ENCODE data around the gene KBTBD3. TPM values are rescaled to one million over a fixed set of nuclear protein-coding genes. Genes with fewer than 3 reads are reported as not detected.

KBTBD3 gene
- polyA plus RNA-seq, 2 of the 4 experiments (the other 2 are of a cell fraction), result 3.7 to 6.9 TPM

- Histone ChIP-seq H3K4me3 (no peak overlapping the region), H3K27ac (no peak overlapping the region), H3K4me2 (no peak overlapping the region), H3K4me1 (peaks cover 20% of the 10 kb centered on the region), H3K9me3 (no peaks in the 10 kb centered on the region)
- no peak for FAIRE-seq
- no peak for DNase-seq (ENCODE audit: low read depth in 1 of 2, low spot score in 1 of 2)
- ChIA-PET POLR2A (interaction anchor here (0.5 kb wide), 1 partner anchor 8 kb away, joined by 5 read pairs; no protein-coding TSS in a partner anchor), CTCF (no interaction called here)
- TF ChIP-seq ZSCAN20 (CRISPR knock-in tag; IDR thresholded peaks at IDR 0.05), result no peak
- no peak for TF ChIP-seq RCOR1 (IDR thresholded peaks at IDR 0.05; ENCODE audit: low read depth, low read length)
- no peak for TF ChIP-seq NR3C1 (IDR thresholded peaks at IDR 0.05)
- no peak for TF ChIP-seq RAD21 (conservative IDR thresholded peaks at IDR 0.05 in 1 of 2, IDR thresholded peaks at IDR 0.05 in 1 of 2)
- TF ChIP-seq CBX2 (IDR thresholded peaks at IDR 0.05; ENCODE audit: borderline replicate concordance, low read depth), result no peak
- no peak for TF ChIP-seq CHD4 (IDR thresholded peaks at IDR 0.05; ENCODE audit: borderline replicate concordance)
- TF ChIP-seq FOSL2 (IDR thresholded peaks at IDR 0.05), result no peak
- no peak for TF ChIP-seq FOSL2 (CRISPR knock-in tag; IDR thresholded peaks at IDR 0.05)
- TF ChIP-seq TFCP2L1 (CRISPR knock-in tag; IDR thresholded peaks at IDR 0.05), result no peak
- no peak for TF ChIP-seq ZFP36 (IDR thresholded peaks at IDR 0.05; ENCODE audit: borderline replicate concordance, partially characterized antibody)
- ATAC-seq, result no peak
These were observed 4.9 kb upstream of the KBTBD3 start for GRCh38 chr11:106082096-106082495.

- H3K4me1 ChIP-seq, result peaks cover 23% of the 10 kb centered on the region
- TF ChIP-seq JUN (IDR thresholded peaks at IDR 0.05) (0 out of 5 replicates have a peak, but pooled peaks of 1 of the 2 experiments have one; percentile 41), PHF8 (IDR thresholded peaks at IDR 0.05; ENCODE audit: borderline replicate concordance, low read depth) (peak; percentile 82), HES2 (IDR thresholded peaks at IDR 0.05) (no peak), MYC (IDR thresholded peaks at IDR 0.05; ENCODE audit: borderline replicate concordance, low read length) (peak; percentile 72; the same call in 1 of the 2 replicates), POLR2A (IDR thresholded peaks at IDR 0.05; ENCODE audit: low read length) (peak; percentile 86), MAX (IDR thresholded peaks at IDR 0.05) (peak; percentile 84), E2F6 (IDR thresholded peaks at IDR 0.05; ENCODE audit: borderline replicate concordance, low read depth) (peak; percentile 36; the same call in 1 of the 2 replicates), HOXB5 (CRISPR knock-in tag; IDR thresholded peaks at IDR 0.05) (no peak)
- peak within 1 kb of the TSS; percentile 92 to 95 for H3K27ac ChIP-seq
- ATAC-seq (peak; percentile 55 to 61), FAIRE-seq (no peak), DNase-seq (ENCODE audit: low read depth in 1 of 2, low spot score in 1 of 2) (peak; percentile 1 to 59)
- H3K4me2 ChIP-seq, result peak within 1 kb of the TSS; percentile 91
- H3K4me3 ChIP-seq, result peak within 1 kb of the TSS; percentile 76
- under 1% methylated on average over 27 of the region's 55 CpGs for WGBS (ENCODE audit: missing lambda C conversion rate)
- CTCF ChIA-PET, result interaction anchor here (0.7 kb wide), 1 partner anchor 14 kb away, joined by 3 read pairs; no protein-coding TSS in a partner anchor
- H3K9me3 ChIP-seq, result no peaks in the 10 kb centered on the region
- POLR2A ChIA-PET, result interaction anchor here (0.5 to 1.4 kb wide), 8 partner anchors 9 to 1272 kb away, joined by 3 to 10 read pairs (median 4); partner anchors contain the start of gene MSANTD4
These were observed 685 bp upstream of the KBTBD3 start, which contains the start of gene AASDHPPT for GRCh38 chr11:106077609-106078455. Gene AASDHPPT, plus strand, starts transcription at chr11:106077662. Its CDS starts 49 bp downstream, at chr11:106077711.

- 33% methylated on average over 19 of the region's 19 CpGs for WGBS (ENCODE audit: missing lambda C conversion rate)
- DNase-seq (ENCODE audit: low read depth in 1 of 2, low spot score in 1 of 2) (no peak), FAIRE-seq (no peak), ATAC-seq (no peak)
- CTCF ChIA-PET, result interaction anchor here (0.6 kb wide), 1 partner anchor 1040 kb away, joined by 3 read pairs; no protein-coding TSS in a partner anchor
- H3K4me2 ChIP-seq, result peak overlapping the region; percentile 91
- POLR2A ChIA-PET, result interaction anchor here (1.4 kb wide), 1 partner anchor 10 kb away, joined by 7 read pairs; no protein-coding TSS in a partner anchor
- H3K4me1 ChIP-seq, result peaks cover 23% of the 10 kb centered on the region; the same call in 2 of the 3 replicates
- H3K27ac ChIP-seq, result peak overlapping the region; percentile 79 to 90
- peak overlapping the region; percentile 76 for H3K4me3 ChIP-seq
- TF ChIP-seq MYC (IDR thresholded peaks at IDR 0.05; ENCODE audit: borderline replicate concordance, low read length) (no peak), FOSB (CRISPR knock-in tag; IDR thresholded peaks at IDR 0.05) (no peak), NR3C1 (IDR thresholded peaks at IDR 0.05) (no peak), BHLHE40 (IDR thresholded peaks at IDR 0.05; ENCODE audit: low read depth, low read length) (no peak), E2F6 (IDR thresholded peaks at IDR 0.05; ENCODE audit: borderline replicate concordance, low read depth) (no peak), JUNB (IDR thresholded peaks at IDR 0.05) (no peak), NFE2L2 (conservative IDR thresholded peaks at IDR 0.05; ENCODE audit: low read length) (no peak), POLR2A (IDR thresholded peaks at IDR 0.05; ENCODE audit: low read length) (no peak), KDM5A (IDR thresholded peaks at IDR 0.05) (no peak), ZFP36 (IDR thresholded peaks at IDR 0.05; ENCODE audit: borderline replicate concordance, partially characterized antibody) (no peak)
- H3K9me3 ChIP-seq, result no peaks in the 10 kb centered on the region
These were observed 802 bp downstream of the KBTBD3 start for GRCh38 chr11:106076171-106076918.

Data from A549 (cell line).